WERI-Rb-1 (cell line): ENCODE data around the gene ITSN1.

Experiments used
- DNase-seq: peaks from one replicate; pipeline ENCODE4 v3.0.0-alpha.2; 2020
- H3K27ac ChIP-seq: fragments of 250-450 bp; sonication (Bioruptor Pico); 2 replicates; pipeline ENCODE4 v1.5.1; 2020; ENCODE audit warnings: mild to moderate bottlenecking, moderate library complexity
- H3K27me3 ChIP-seq: fragments of 250-450 bp; sonication (Bioruptor Pico); 2 replicates; pipeline ENCODE4 v1.5.1; 2021; ENCODE audit warnings: mild to moderate bottlenecking, low read depth, moderate library complexity; ENCODE audit not compliant: insufficient read depth, severe bottlenecking
- H3K36me3 ChIP-seq: fragments of 250-450 bp; sonication (Bioruptor Pico); 2 replicates; pipeline ENCODE4 v1.5.1; 2020; ENCODE audit warnings: mild to moderate bottlenecking, moderate library complexity
- H3K4me3 ChIP-seq: 2 replicates; pipeline ENCODE4 v1.5.1; 2011; ENCODE audit warnings: low read depth, mild to moderate bottlenecking, control low read depth, low read length
- H3K9me3 ChIP-seq: fragments of 250-450 bp; sonication (Bioruptor Pico); 2 replicates; pipeline ENCODE4 v1.5.1; 2021; ENCODE audit warnings: mild to moderate bottlenecking, moderate library complexity; ENCODE audit not compliant: severe bottlenecking
- CTCF ChIP-seq: IDR thresholded peaks from 2 replicates; pipeline ENCODE4 v1.5.1; 2011; ENCODE audit warnings: low read depth, mild to moderate bottlenecking, control low read depth, inconsistent platforms, low read length

Gene ITSN1

DNA sequence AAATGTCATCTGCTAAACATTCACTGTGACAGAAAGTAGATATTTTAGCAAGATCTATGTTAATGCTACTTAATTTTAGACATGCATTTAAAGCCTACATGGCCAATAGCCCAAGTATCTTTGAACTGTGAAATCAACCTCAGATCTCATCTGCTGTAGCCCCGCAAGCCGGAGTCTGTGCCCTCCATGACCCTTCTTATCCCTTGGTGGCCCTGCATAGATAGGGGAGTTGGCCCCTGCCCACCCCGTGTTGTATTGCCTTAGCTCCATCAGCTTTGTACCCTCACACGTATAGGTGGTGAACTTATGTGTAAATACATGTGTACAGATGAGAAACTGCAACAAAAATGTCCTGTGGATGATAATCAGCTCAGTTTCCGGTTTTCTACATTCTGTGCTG is 254.8 kb downstream of the ITSN1 start:
- Histone ChIP-seq H3K4me3 (no peak overlapping the region), H3K27ac (no peak overlapping the region), H3K9me3 (no peaks in the 10 kb centered on the region), H3K36me3 (peaks cover 17% of the 10 kb centered on the region), H3K27me3 (no peaks in the 10 kb centered on the region)
- no peak for DNase-seq
- no peak for TF ChIP-seq CTCF

DNA sequence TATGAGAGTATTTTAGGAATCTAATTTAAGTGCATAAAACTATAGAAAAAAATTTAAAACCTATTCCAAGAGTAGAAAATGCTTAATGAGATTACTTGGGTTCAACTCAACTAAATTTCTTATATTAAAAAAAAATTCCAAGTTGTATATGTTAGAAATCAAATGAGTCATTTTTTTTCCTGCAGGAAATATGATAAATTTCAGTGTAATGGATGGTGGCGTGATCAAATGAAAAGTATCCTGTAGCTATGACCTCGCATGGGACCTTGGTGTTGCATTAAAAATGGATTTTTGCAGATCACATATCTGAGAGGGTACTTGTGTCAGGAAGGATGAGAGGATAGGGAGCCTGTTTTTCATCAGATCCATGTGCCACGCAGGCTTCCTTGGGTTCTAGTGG is 255.4 kb downstream of the ITSN1 start:
- Histone ChIP-seq H3K27ac (no peak overlapping the region), H3K4me3 (no peak overlapping the region), H3K27me3 (no peaks in the 10 kb centered on the region), H3K9me3 (no peaks in the 10 kb centered on the region), H3K36me3 (peaks cover 23% of the 10 kb centered on the region)
- DNase-seq, result no peak
- no peak for TF ChIP-seq CTCF

GRCh38 chr21:33898586-33898985 is 256.3 kb downstream of the ITSN1 start:
- no peak overlapping the region for H3K4me3 ChIP-seq
- no peaks in the 10 kb centered on the region for H3K9me3 ChIP-seq
- no peak overlapping the region for H3K27ac ChIP-seq
- peaks cover 32% of the 10 kb centered on the region for H3K36me3 ChIP-seq
- DNase-seq, result no peak
- no peak for TF ChIP-seq CTCF
- H3K27me3 ChIP-seq, result no peaks in the 10 kb centered on the region

DNA sequence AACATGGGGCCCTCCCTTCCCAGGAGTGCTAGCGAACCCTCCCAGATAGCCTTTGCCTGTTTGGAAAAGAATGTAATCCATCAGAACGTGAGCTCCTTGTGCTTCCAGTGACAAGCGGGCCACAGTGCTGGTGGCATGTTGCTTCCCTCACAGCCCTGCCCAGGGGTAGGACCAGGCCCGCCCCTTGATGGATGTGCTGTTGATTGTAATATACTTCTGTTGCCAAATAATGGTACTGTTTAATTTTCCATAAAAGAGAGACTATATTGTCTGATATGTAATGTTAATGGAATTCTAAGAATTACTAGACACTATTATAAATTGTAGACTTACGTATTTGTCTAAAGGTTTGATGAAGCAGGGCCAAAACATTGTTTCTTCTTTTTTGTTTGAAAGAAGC is 256.9 kb downstream of the ITSN1 start:
- no peak overlapping the region for H3K4me3 ChIP-seq

DNA sequence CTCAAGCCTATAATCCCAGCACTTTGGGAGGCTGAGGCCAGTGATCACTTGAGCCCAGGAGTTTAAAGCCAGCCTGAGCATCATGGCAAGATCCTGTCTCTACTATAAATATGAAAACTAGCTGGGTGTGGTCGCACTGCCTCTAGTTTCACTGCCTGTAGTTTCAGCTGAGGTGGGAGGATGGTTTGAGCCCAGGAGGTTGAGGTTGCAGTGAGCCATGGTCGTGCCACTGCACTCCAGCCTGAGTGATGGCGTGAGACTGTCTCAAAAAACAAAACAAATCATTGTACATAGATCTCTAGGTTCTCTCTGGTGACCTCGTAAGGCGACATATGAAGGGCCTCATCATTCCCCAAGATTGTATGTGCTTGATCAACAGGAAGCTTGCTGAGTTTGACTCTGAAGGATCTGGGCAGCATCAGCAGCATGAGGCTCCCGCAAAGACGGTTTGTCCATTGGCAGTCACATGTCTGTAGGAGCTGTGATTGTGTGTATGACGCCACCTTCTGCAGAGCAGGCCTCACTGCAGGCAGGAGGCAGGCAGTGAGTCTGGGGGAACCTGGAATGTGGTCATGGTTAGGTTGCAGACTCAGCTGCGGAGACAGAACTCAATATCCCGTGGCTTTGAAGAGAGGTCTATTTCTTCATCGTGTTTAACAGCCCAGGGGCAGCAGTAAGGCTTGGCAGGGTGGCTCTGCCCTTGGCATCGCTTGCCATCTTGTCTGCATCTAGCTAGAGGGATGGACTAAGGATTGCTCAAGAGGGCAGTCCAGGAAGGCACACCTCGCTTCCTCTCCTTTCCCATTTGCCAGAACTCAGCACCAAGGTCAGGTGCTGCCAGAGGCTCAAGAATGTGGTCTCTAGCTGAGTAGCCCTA is 259.3 kb downstream of the ITSN1 start:
- no peak overlapping the region for H3K4me3 ChIP-seq
- H3K27ac ChIP-seq, result no peak overlapping the region
- no peaks in the 10 kb centered on the region for H3K27me3 ChIP-seq
- peak; percentile 82 for DNase-seq
- H3K9me3 ChIP-seq, result no peaks in the 10 kb centered on the region
- peak; percentile 96 for TF ChIP-seq CTCF
- peaks cover 61% of the 10 kb centered on the region for H3K36me3 ChIP-seq

More for the DNA sequence above, 256.9 kb downstream of the ITSN1 start:
- H3K36me3 ChIP-seq, result peaks cover 38% of the 10 kb centered on the region
- no peaks in the 10 kb centered on the region for H3K9me3 ChIP-seq
- no peaks in the 10 kb centered on the region for H3K27me3 ChIP-seq
- H3K27ac ChIP-seq, result no peak overlapping the region
- DNase-seq, result no peak
- TF ChIP-seq CTCF, result no peak

DNA sequence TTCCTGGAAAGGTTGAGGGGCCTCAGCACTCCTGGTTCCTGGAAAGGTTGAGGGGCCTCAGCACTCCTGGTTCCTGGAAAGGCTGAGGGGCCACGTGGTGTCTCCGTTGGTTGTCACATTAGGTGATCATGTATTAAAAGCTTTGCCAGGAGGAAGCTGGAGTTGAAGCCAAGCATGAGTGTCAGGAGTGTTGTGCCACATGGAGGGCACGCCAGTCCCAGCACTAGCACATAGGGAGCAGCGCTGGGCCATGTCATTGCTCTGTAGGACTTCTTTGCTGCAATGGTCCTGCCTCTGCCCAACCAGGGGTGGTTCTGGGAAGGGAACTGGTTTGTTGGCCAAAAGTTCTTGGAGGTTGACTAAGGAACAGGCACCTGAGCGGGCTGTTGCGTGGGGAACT is 260.0 kb downstream of the ITSN1 start:
- Histone ChIP-seq H3K4me3 (no peak overlapping the region), H3K27ac (no peak overlapping the region), H3K27me3 (no peaks in the 10 kb centered on the region), H3K9me3 (no peaks in the 10 kb centered on the region), H3K36me3 (peaks cover 68% of the 10 kb centered on the region)
- no peak for TF ChIP-seq CTCF
- no peak for DNase-seq
